GDM1 (cell line): ENCODE results near the gene RTTN.
A peak's percentile ranks its signal among the peaks of the same experiment; 100 is the strongest.

Source experiments
- DNase-seq: peaks from one replicate; lab custom pipeline; 2025; lab: John Stamatoyannopoulos, UW

Gene RTTN

GRCh38 chr18:70197026-70197425 lies 8.5 kb downstream of the RTTN start:
- DNase-seq: no peak

GRCh38 chr18:70195852-70196434 lies 9.5 kb downstream of the RTTN start:
- DNase-seq: no peak

- DNase-seq: no peak
Measured at GRCh38 chr18:70195014-70195614, 10.4 kb downstream of the RTTN start.

GRCh38 chr18:70194227-70194890 lies 11.1 kb downstream of the RTTN start:
- no peak for DNase-seq

GRCh38 chr18:70190529-70190928 lies 15.0 kb downstream of the RTTN start:
- no peak for DNase-seq

- no peak for DNase-seq
Measured at GRCh38 chr18:70188113-70188512, 17.4 kb downstream of the RTTN start.

- no peak for DNase-seq
Measured at GRCh38 chr18:70183441-70183840, 22.0 kb downstream of the RTTN start.

- no peak for DNase-seq
Measured at GRCh38 chr18:70182548-70182947, 22.9 kb downstream of the RTTN start.

GRCh38 chr18:70181725-70182124 lies 23.8 kb downstream of the RTTN start:
- no peak for DNase-seq

GRCh38 chr18:70181015-70181414 lies 24.5 kb downstream of the RTTN start:
- DNase-seq: no peak

- DNase-seq: no peak
Measured at GRCh38 chr18:70176537-70176936, 28.9 kb downstream of the RTTN start.

GRCh38 chr18:70175216-70175615 lies 30.3 kb downstream of the RTTN start:
- DNase-seq: no peak

- DNase-seq: no peak
Measured at GRCh38 chr18:70172225-70172624, 33.3 kb downstream of the RTTN start.

GRCh38 chr18:70169747-70170146 lies 35.7 kb downstream of the RTTN start:
- DNase-seq: no peak

GRCh38 chr18:70166668-70167067 lies 38.8 kb downstream of the RTTN start:
- DNase-seq: no peak

GRCh38 chr18:70165936-70166335 lies 39.6 kb downstream of the RTTN start:
- no peak for DNase-seq

- no peak for DNase-seq
Measured at GRCh38 chr18:70160073-70160678, 45.3 kb downstream of the RTTN start.

GRCh38 chr18:70158992-70159717 lies 46.3 kb downstream of the RTTN start:
- no peak for DNase-seq

GRCh38 chr18:70156886-70157285 lies 48.6 kb downstream of the RTTN start:
- no peak for DNase-seq

GRCh38 chr18:70154591-70155194 lies 50.8 kb downstream of the RTTN start:
- DNase-seq: no peak

GRCh38 chr18:70151614-70152013 lies 53.9 kb downstream of the RTTN start:
- DNase-seq: peak; percentile 41
